HG03196 (cell line): ENCODE data around the gene ADCY3.

Source experiments
- ATAC-seq: cut with Tn5 transposase; IDR thresholded peaks from one replicate; pipeline ENCODE4 v1.9.1; 2021; ENCODE audit not compliant: unreplicated experiment

ADCY3 gene

GRCh38 chr2:24875901-24876300 is 44.1 kb downstream of the ADCY3 start:
- ATAC-seq, result no peak

- ATAC-seq, result no peak
Measured at GRCh38 chr2:24875272-24875671, 44.8 kb downstream of the ADCY3 start.

GRCh38 chr2:24874035-24874434 is 46.0 kb downstream of the ADCY3 start:
- no peak for ATAC-seq

GRCh38 chr2:24873619-24874018 is 46.4 kb downstream of the ADCY3 start:
- no peak for ATAC-seq

- ATAC-seq, result no peak
Measured at GRCh38 chr2:24872344-24873115, 47.5 kb downstream of the ADCY3 start.

GRCh38 chr2:24871852-24872333 is 48.1 kb downstream of the ADCY3 start:
- no peak for ATAC-seq

GRCh38 chr2:24870891-24871705 is 48.9 kb downstream of the ADCY3 start:
- no peak for ATAC-seq

- no peak for ATAC-seq
Measured at GRCh38 chr2:24870440-24870839, 49.6 kb downstream of the ADCY3 start.

- no peak for ATAC-seq
Measured at GRCh38 chr2:24866946-24867345, 53.1 kb downstream of the ADCY3 start.

GRCh38 chr2:24863641-24864040 is 56.4 kb downstream of the ADCY3 start:
- no peak for ATAC-seq

- ATAC-seq, result no peak
Measured at GRCh38 chr2:24861500-24861899, 58.5 kb downstream of the ADCY3 start.

- ATAC-seq, result no peak
Measured at GRCh38 chr2:24860631-24861030, 59.4 kb downstream of the ADCY3 start.

GRCh38 chr2:24859968-24860600 is 60.0 kb downstream of the ADCY3 start:
- ATAC-seq, result no peak

GRCh38 chr2:24858996-24859395 is 61.0 kb downstream of the ADCY3 start:
- ATAC-seq, result no peak

GRCh38 chr2:24857746-24858145 is 62.3 kb downstream of the ADCY3 start:
- no peak for ATAC-seq

GRCh38 chr2:24856791-24857211 is 63.2 kb downstream of the ADCY3 start:
- no peak for ATAC-seq

- ATAC-seq, result no peak
Measured at GRCh38 chr2:24855726-24856125, 64.3 kb downstream of the ADCY3 start.

- no peak for ATAC-seq
Measured at GRCh38 chr2:24855022-24855622, 64.9 kb downstream of the ADCY3 start.

GRCh38 chr2:24853996-24854395 is 66.0 kb downstream of the ADCY3 start:
- ATAC-seq, result no peak

GRCh38 chr2:24853046-24853445 is 67.0 kb downstream of the ADCY3 start:
- no peak for ATAC-seq

GRCh38 chr2:24852431-24853020 is 67.5 kb downstream of the ADCY3 start:
- no peak for ATAC-seq
